B cell (primary cell): ENCODE measurements around the gene GSE1. TPM values are rescaled to one million over a fixed set of nuclear protein-coding genes. Genes with fewer than 3 reads are reported as not detected.

ENCODE experiments used
- ATAC-seq: fragments of 200-7000 bp; cut with Tn5 transposase; one replicate; pipeline ENCODE4 v1.10.0; 2021; ENCODE audit warnings: low read depth, mild to moderate bottlenecking, moderate number of reproducible peaks, moderate library complexity
- CTCF ChIA-PET: fragments of 350-600 bp; sonication (Branson Sonifier 250); formaldehyde crosslinking; loops from one replicate; lab custom pipeline; 2021; ENCODE audit warnings: antibody characterized with exemption, inconsistent platforms; lab: Charles Lee
- POLR2A ChIA-PET: fragments of 350-600 bp; sonication (Branson Sonifier 250); formaldehyde crosslinking; loops from one replicate; lab custom pipeline; 2021; ENCODE audit warnings: antibody characterized with exemption; lab: Charles Lee
- DNase-seq: peaks from one replicate; pipeline ENCODE4 v3.0.0; 2013
- H2AFZ ChIP-seq: 2 replicates; pipeline ENCODE4 v1.6.1; 2012; ENCODE audit warnings: mild to moderate bottlenecking, low read depth, low read length; ENCODE audit not compliant: insufficient read depth, poor library complexity, severe bottlenecking
- H3K27ac ChIP-seq, 2 donors: 1 replicate in 1 of 2; 2 replicates in 1 of 2; pipeline ENCODE4 v1.5.1; 2012 to 2013; ENCODE audit warnings: low read length in 2 of 2, mild to moderate bottlenecking in 2 of 2, moderate library complexity in 1 of 2
- H3K27me3 ChIP-seq, 4 experiments: fragments of 200-600 bp in 1 of 4; sonication (generic) in 1 of 4; replicated peaks in 1 of 4; 1 replicate in 2 of 4; 2 replicates in 2 of 4; pipeline versions ENCODE4 v1.6.1 to v1.7.0; 2013 to 2016; ENCODE audit warnings: low read length in 3 of 4, mild to moderate bottlenecking in 2 of 4, mixed read lengths in 1 of 4, moderate library complexity in 1 of 4; ENCODE audit not compliant: insufficient read depth in 4 of 4, control insufficient read depth in 3 of 4; ENCODE audit errors: control extremely low read depth in 1 of 4
- H3K36me3 ChIP-seq, 2 experiments: replicated peaks in 1 of 2; 1 replicate in 1 of 2; 2 replicates in 1 of 2; pipeline versions ENCODE4 v1.6.1 to v1.7.1; 2013; ENCODE audit warnings: low read length in 1 of 2; ENCODE audit not compliant: insufficient read depth in 2 of 2, control insufficient read depth in 1 of 2; ENCODE audit errors: control extremely low read depth in 1 of 2, extremely low read depth in 1 of 2
- H3K4me1 ChIP-seq, 2 donors: fragments of 200-600 bp in 1 of 2; sonication (generic) in 1 of 2; 1 replicate in 1 of 2; 2 replicates in 1 of 2; pipeline versions ENCODE4 v1.5.1 to v1.6.1; 2013 to 2017; ENCODE audit warnings: low read length in 2 of 2; ENCODE audit not compliant: control insufficient read depth in 2 of 2, insufficient read depth in 2 of 2
- H3K4me2 ChIP-seq: replicated peaks from 2 replicates; pipeline ENCODE3; 2012; ENCODE audit warnings: mild to moderate bottlenecking, low read depth, low read length; ENCODE audit not compliant: poor library complexity, severe bottlenecking
- H3K4me3 ChIP-seq, 5 experiments: fragments of 200-600 bp in 1 of 5; sonication (generic) in 1 of 5; 1 replicate in 3 of 5; 2 replicates in 2 of 5; pipeline versions ENCODE4 v1.5.1 to v1.7.0; 2011 to 2016; ENCODE audit warnings: low read length in 4 of 5, mild to moderate bottlenecking in 4 of 5, low read depth in 2 of 5, control low read depth in 1 of 5, moderate library complexity in 1 of 5; ENCODE audit not compliant: insufficient read depth in 1 of 5; ENCODE audit errors: control extremely low read depth in 1 of 5, extremely low read depth in 1 of 5
- H3K79me2 ChIP-seq: fragments of 200-600 bp; sonication (generic); one replicate; pipeline ENCODE4 v1.6.0; 2016; ENCODE audit warnings: low read length; ENCODE audit not compliant: control insufficient read depth, insufficient read depth
- H3K9ac ChIP-seq: fragments of 200-600 bp; sonication (generic); 2 replicates; pipeline ENCODE4 v1.6.1; 2017; ENCODE audit warnings: mild to moderate bottlenecking, low read length, moderate library complexity
- H3K9me3 ChIP-seq, 3 donors: one replicate each; pipeline versions ENCODE4 v1.6.1 to v1.7.1; 2013; ENCODE audit warnings: low read length in 2 of 3; ENCODE audit not compliant: control insufficient read depth in 2 of 3, insufficient read depth in 1 of 3; ENCODE audit errors: control extremely low read depth in 1 of 3
- H4K20me1 ChIP-seq: 2 replicates; pipeline ENCODE4 v1.6.0; 2012; ENCODE audit warnings: mild to moderate bottlenecking, low read length; ENCODE audit not compliant: insufficient read depth, control insufficient read depth, poor library complexity, severe bottlenecking
- H3K27ac Mint-ChIP-seq: one replicate; pipeline ENCODE4 v1.8.0; 2021; ENCODE audit warnings: mixed read lengths
- H3K27me3 Mint-ChIP-seq: one replicate; pipeline ENCODE4 v1.8.0; 2021; ENCODE audit warnings: mixed read lengths
- H3K4me1 Mint-ChIP-seq: one replicate; pipeline ENCODE4 v1.8.0; 2021; ENCODE audit warnings: mixed read lengths
- H3K4me3 Mint-ChIP-seq: one replicate; pipeline ENCODE4 v1.8.0; 2021; ENCODE audit warnings: mixed read lengths
- H3K9me3 Mint-ChIP-seq: one replicate; pipeline ENCODE4 v1.8.0; 2022; ENCODE audit warnings: mixed read lengths; ENCODE audit not compliant: insufficient read depth
- CTCF ChIP-seq: fragments of 200-600 bp; IDR thresholded peaks from one replicate; pipeline ENCODE4 v1.8.0; 2022; ENCODE audit warnings: antibody characterized with exemption, mild to moderate bottlenecking
- EZH2 ChIP-seq: IDR thresholded peaks from 2 replicates; pipeline ENCODE4 v1.6.1; 2012; ENCODE audit warnings: borderline replicate concordance, low read depth, mild to moderate bottlenecking, moderate library complexity, low read length; ENCODE audit not compliant: insufficient read depth, poor library complexity, severe bottlenecking
- WGBS: methylation state at CpG from one replicate; pipeline ENCODE4 v1.1.5; 2013; ENCODE audit warnings: missing lambda C conversion rate; ENCODE audit not compliant: insufficient coverage; 5-methylcytosine and 5-hydroxymethylcytosine counted together
- intact Hi-C: fragments of 100-400 bp; cut with micrococcal nuclease; formaldehyde crosslinking; loops from one replicate; pipeline ENCODE4 v1.10.0; 2022
- polyA plus RNA-seq: library from polyadenylated mRNA; depleted of rRNA; stranded (reverse); fragments of >200 nt; gene quantifications from 2 replicates; pipeline ENCODE4 v1.2.3, GENCODE V29; 2012
- total RNA-seq, 2 donors: library from RNA; stranded (reverse); fragments of 120-200 nt in 1 of 2; gene quantifications; 1 replicate in 1 of 2; 2 replicates in 1 of 2; pipeline versions ENCODE4 v1.2.3 to v1.2.4, GENCODE V29; 2013 to 2022

GSE1 gene
- total and polyA plus RNA-seq, 2 donors (not counting 1 experiment from before 2014, with no cell fraction given), result 57.3 to 76.1 TPM

- H3K4me1 ChIP-seq, result peaks cover 9 to 23% of the 10 kb centered on the region in 2 donors
- no peak overlapping the region for H3K4me3 ChIP-seq
- H3K27me3 Mint-ChIP-seq, result no peaks in the 10 kb centered on the region
- H3K9me3 Mint-ChIP-seq, result no peaks in the 10 kb centered on the region
- H3K27ac ChIP-seq, result no peak overlapping the region
- no peaks in the 10 kb centered on the region for H3K9me3 ChIP-seq
- peaks cover 0 to 10% of the 10 kb centered on the region in 2 experiments for H3K36me3 ChIP-seq
- H3K27me3 ChIP-seq, result no peaks in the 10 kb centered on the region
- peaks cover 96% of the 10 kb centered on the region for H4K20me1 ChIP-seq
- peaks cover 92% of the 10 kb centered on the region for H3K79me2 ChIP-seq
- TF ChIP-seq EZH2, result no peak
- no peak for TF ChIP-seq CTCF
- H2AFZ ChIP-seq, result no peak overlapping the region
- ATAC-seq (no peak), DNase-seq (no peak)
- intact Hi-C loops, result no loop called here
- no peak overlapping the region for H3K27ac Mint-ChIP-seq
- peaks cover 43% of the 10 kb centered on the region for H3K4me1 Mint-ChIP-seq
- no peak overlapping the region for H3K4me3 Mint-ChIP-seq
- WGBS, result 60% methylated on average over 10 of the region's 11 CpGs
- POLR2A ChIA-PET, result no interaction called here
- no peak overlapping the region for H3K4me2 ChIP-seq
- CTCF ChIA-PET, result no interaction called here
- no peak overlapping the region for H3K9ac ChIP-seq
These were observed 18.0 kb upstream of the GSE1 start for GRCh38 chr16:85594978-85595661.

- 36% methylated on average over 14 of the region's 18 CpGs for WGBS
- peaks cover 49% of the 10 kb centered on the region for H3K4me1 Mint-ChIP-seq
These were observed 17.2 kb upstream of the GSE1 start for GRCh38 chr16:85595812-85596502.

More at GRCh38 chr16:85595812-85596502, 17.2 kb upstream of the GSE1 start:
- TF ChIP-seq CTCF (no peak), EZH2 (no peak)
- H3K4me3 Mint-ChIP-seq, result peak overlapping the region; percentile 45
- H3K9me3 ChIP-seq, result no peaks in the 10 kb centered on the region
- POLR2A ChIA-PET, result no interaction called here
- H3K27ac ChIP-seq, result no peak overlapping the region
- peaks cover 0 to 10% of the 10 kb centered on the region in 2 experiments for H3K36me3 ChIP-seq
- peaks cover 9 to 23% of the 10 kb centered on the region in 2 donors for H3K4me1 ChIP-seq
- no peaks in the 10 kb centered on the region for H3K27me3 Mint-ChIP-seq
- DNase-seq (peak; percentile 51), ATAC-seq (peak; percentile 41)
- peak overlapping the region; percentile 1 for H3K27ac Mint-ChIP-seq
- H3K9me3 Mint-ChIP-seq, result no peaks in the 10 kb centered on the region
- no peak overlapping the region for H2AFZ ChIP-seq
- peaks cover 96% of the 10 kb centered on the region for H4K20me1 ChIP-seq
- H3K79me2 ChIP-seq, result peaks cover 93% of the 10 kb centered on the region
- no peak overlapping the region for H3K9ac ChIP-seq
- H3K4me2 ChIP-seq, result peak overlapping the region; percentile 35
- no peak overlapping the region for H3K4me3 ChIP-seq
- CTCF ChIA-PET, result interaction anchor here (1.0 kb wide), 1 partner anchor 20 kb away, joined by 3 read pairs; no protein-coding TSS in a partner anchor
- intact Hi-C loops, result no loop called here
- no peaks in the 10 kb centered on the region for H3K27me3 ChIP-seq
